Neuronal stem cell (in vitro differentiated cells): ENCODE results near the gene OTOA. TPM values are rescaled to one million over a fixed set of nuclear protein-coding genes. Genes with fewer than 3 reads are reported as not detected.
A peak's percentile ranks its signal among the peaks of the same experiment; 100 is the strongest.

ENCODE experiments used
- DNase-seq: peaks from one replicate; pipeline ENCODE4 v3.0.0-alpha.2; 2013; ENCODE audit warnings: low spot score
- H2AFZ ChIP-seq: one replicate; pipeline ENCODE4 v1.6.1; 2013; ENCODE audit warnings: mild to moderate bottlenecking, low read length, inconsistent platforms
- H2AK5ac ChIP-seq: 2 replicates; pipeline ENCODE4 v1.6.1; 2013; ENCODE audit warnings: low read depth, mild to moderate bottlenecking, inconsistent platforms, low read length, moderate library complexity, mixed read lengths
- H2BK120ac ChIP-seq: 2 replicates; pipeline ENCODE4 v1.6.1; 2013; ENCODE audit warnings: low read depth, mild to moderate bottlenecking, inconsistent platforms, low read length, moderate library complexity, mixed read lengths
- H2BK12ac ChIP-seq: one replicate; pipeline ENCODE4 v1.6.1; 2013; ENCODE audit warnings: low read length, inconsistent platforms
- H2BK15ac ChIP-seq: 2 replicates; pipeline ENCODE4 v1.6.1; 2013; ENCODE audit warnings: mild to moderate bottlenecking, low read length, inconsistent platforms, mixed read lengths
- H2BK5ac ChIP-seq: one replicate; pipeline ENCODE4 v1.6.1; 2013; ENCODE audit warnings: inconsistent platforms, mild to moderate bottlenecking, low read length, moderate library complexity
- H3K14ac ChIP-seq: one replicate; pipeline ENCODE4 v1.6.1; 2013; ENCODE audit warnings: low read length, inconsistent platforms
- H3K18ac ChIP-seq: 2 replicates; pipeline ENCODE4 v1.6.1; 2013; ENCODE audit warnings: low read length, inconsistent platforms
- H3K23ac ChIP-seq: 2 replicates; pipeline ENCODE4 v1.6.1; 2013; ENCODE audit warnings: low read depth, mild to moderate bottlenecking, mixed read lengths, low read length, inconsistent platforms; ENCODE audit not compliant: poor library complexity
- H3K27ac ChIP-seq: replicated peaks from 3 replicates; pipeline ENCODE4 v1.5.1; 2013; ENCODE audit warnings: low read length, inconsistent platforms
- H3K27me3 ChIP-seq, 3 experiments: 2 replicates each; pipeline ENCODE4 v1.6.1; 2013; ENCODE audit warnings: low read length in 3 of 3, mild to moderate bottlenecking in 2 of 3, inconsistent platforms in 1 of 3, low read depth in 1 of 3, mixed read lengths in 1 of 3, moderate library complexity in 1 of 3; ENCODE audit not compliant: control insufficient read depth in 3 of 3, insufficient read depth in 3 of 3
- H3K36me3 ChIP-seq, 2 donors: replicated peaks in 1 of 2; 2 replicates each; pipeline ENCODE4 v1.6.1; 2013; ENCODE audit warnings: low read length in 2 of 2; ENCODE audit not compliant: control insufficient read depth in 2 of 2, insufficient read depth in 2 of 2
- H3K4ac ChIP-seq: 2 replicates; pipeline ENCODE4 v1.6.1; 2013; ENCODE audit warnings: inconsistent platforms, mild to moderate bottlenecking, low read length, moderate library complexity
- H3K4me1 ChIP-seq, 2 donors: 1 replicate in 1 of 2; 2 replicates in 1 of 2; pipeline ENCODE4 v1.6.1; 2013; ENCODE audit warnings: low read length in 2 of 2, low read depth in 1 of 2; ENCODE audit not compliant: control insufficient read depth in 2 of 2, insufficient read depth in 1 of 2
- H3K4me2 ChIP-seq: one replicate; pipeline ENCODE4 v1.6.1; 2013; ENCODE audit warnings: mild to moderate bottlenecking, low read length, inconsistent platforms; ENCODE audit not compliant: insufficient read depth, poor library complexity, severe bottlenecking
- H3K4me3 ChIP-seq, 2 donors: 2 replicates each; pipeline ENCODE4 v1.5.1; 2013; ENCODE audit warnings: low read length in 2 of 2, mild to moderate bottlenecking in 2 of 2, inconsistent platforms in 1 of 2, moderate library complexity in 1 of 2
- H3K79me1 ChIP-seq: one replicate; pipeline ENCODE4 v1.6.1; 2013; ENCODE audit warnings: low read depth, mild to moderate bottlenecking, inconsistent platforms, low read length, moderate library complexity
- H3K9ac ChIP-seq: one replicate; pipeline ENCODE4 v1.6.1; 2013; ENCODE audit warnings: mild to moderate bottlenecking, low read depth, low read length, inconsistent platforms; ENCODE audit not compliant: poor library complexity
- H3K9me3 ChIP-seq, 2 donors: replicated peaks in 1 of 2; 2 replicates each; pipeline versions ENCODE3 to v1.6.1; 2013; ENCODE audit warnings: low read length in 2 of 2, mild to moderate bottlenecking in 2 of 2, inconsistent platforms in 1 of 2, low read depth in 1 of 2, mixed read lengths in 1 of 2, moderate library complexity in 1 of 2; ENCODE audit not compliant: control insufficient read depth in 2 of 2, insufficient read depth in 1 of 2
- H4K8ac ChIP-seq: one replicate; pipeline ENCODE4 v1.6.1; 2013; ENCODE audit warnings: low read depth, mild to moderate bottlenecking, inconsistent platforms, low read length, moderate library complexity
- H4K91ac ChIP-seq: one replicate; pipeline ENCODE4 v1.6.1; 2013; ENCODE audit warnings: low read length, low read depth, mild to moderate bottlenecking, inconsistent platforms; ENCODE audit not compliant: poor library complexity
- WGBS, 2 donors: extraction: QIAGEN DNeasy Blood & Tissue Kit; methylation state at CpG; one replicate each; pipeline ENCODE4 v1.1.7; 2013; ENCODE audit warnings: missing lambda C conversion rate in 2 of 2, mixed read lengths in 1 of 2; ENCODE audit not compliant: insufficient read length in 2 of 2, insufficient replicate concordance in 1 of 2; ENCODE audit errors: extremely low coverage in 2 of 2; 5-methylcytosine and 5-hydroxymethylcytosine counted together
- polyA plus RNA-seq, 2 experiments: library from polyadenylated mRNA; stranded (reverse); fragments of 200-250 nt; gene quantifications; one replicate each; pipeline ENCODE4 v1.2.3, GENCODE V29; 2013

OTOA gene
- polyA plus RNA-seq (2013, experiment 1 of 2): 1.8 TPM
- polyA plus RNA-seq (2013, experiment 2 of 2): 2.1 TPM

DNA sequence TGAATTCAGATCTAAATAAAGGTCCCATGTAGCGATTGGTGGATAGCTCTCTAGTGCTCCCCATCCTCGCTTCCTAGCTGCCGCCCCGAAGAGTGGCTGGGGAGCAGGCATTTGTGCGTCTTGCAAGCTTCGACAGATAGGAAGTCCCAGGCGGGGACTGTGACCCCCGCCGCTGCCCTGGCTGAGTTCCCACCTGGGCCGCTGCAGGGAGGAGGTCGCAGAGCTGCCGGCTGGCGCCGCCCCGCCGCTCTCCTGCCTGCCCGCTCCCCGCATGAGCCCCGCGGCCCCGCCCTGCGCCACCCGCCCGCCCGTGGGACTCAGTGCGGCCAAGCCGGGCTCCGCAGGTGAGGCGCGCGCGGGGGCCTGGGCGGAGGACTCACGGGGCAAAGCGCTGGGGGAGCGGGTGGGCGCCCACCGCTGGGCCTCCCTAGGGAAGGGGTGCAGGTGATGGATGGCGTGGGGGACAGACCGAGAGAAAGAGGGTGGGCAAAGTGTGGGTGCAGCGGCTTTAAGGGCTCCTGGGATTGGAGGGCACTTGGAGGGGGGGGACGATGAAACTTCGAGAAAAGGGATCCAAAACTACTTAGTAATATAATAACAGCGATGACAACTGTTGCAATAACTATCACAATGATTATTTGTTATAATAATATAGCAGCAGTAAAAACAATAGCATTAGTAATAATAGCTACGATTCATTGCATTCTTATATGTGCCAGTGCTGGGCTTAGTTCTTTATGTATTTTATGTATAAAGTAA, at the start of gene OTOA:
Gene OTOA, plus strand, starts transcription at position 80 of the 759 bp plus-strand sequence. CDS start 14,547 bp downstream, outside the sequence.
- H3K4me2 ChIP-seq: no peak within 1 kb of the TSS
- no peaks in the 10 kb centered on the region for H3K9me3 ChIP-seq
- no peak within 1 kb of the TSS for H2BK5ac ChIP-seq
- no peaks in the 10 kb centered on the region for H3K27me3 ChIP-seq
- no CpG with 5 or more reads among the region's 45 CpGs for WGBS, 2 donors
- H3K23ac ChIP-seq: no peak within 1 kb of the TSS
- no peak within 1 kb of the TSS for H4K91ac ChIP-seq
- DNase-seq: no peak
- no peak within 1 kb of the TSS for H4K8ac ChIP-seq
- peak within 1 kb of the TSS; percentile 90 for H3K18ac ChIP-seq
- H3K27ac ChIP-seq: no peak within 1 kb of the TSS
- no peak within 1 kb of the TSS for H3K4ac ChIP-seq
- no peak within 1 kb of the TSS for H3K4me3 ChIP-seq
- no peak within 1 kb of the TSS for H2BK120ac ChIP-seq
- H2AK5ac ChIP-seq: no peak within 1 kb of the TSS
- peak within 1 kb of the TSS; percentile 61 for H2BK15ac ChIP-seq
- no peaks in the 10 kb centered on the region for H3K79me1 ChIP-seq
- peaks cover 0 to 3% of the 10 kb centered on the region in 2 donors for H3K36me3 ChIP-seq
- no peak within 1 kb of the TSS for H3K14ac ChIP-seq
- no peak within 1 kb of the TSS for H2AFZ ChIP-seq
- H3K9ac ChIP-seq: no peak within 1 kb of the TSS
- H2BK12ac ChIP-seq: no peak within 1 kb of the TSS
- H3K4me1 ChIP-seq: peaks cover 3 to 18% of the 10 kb centered on the region in 2 donors

DNA sequence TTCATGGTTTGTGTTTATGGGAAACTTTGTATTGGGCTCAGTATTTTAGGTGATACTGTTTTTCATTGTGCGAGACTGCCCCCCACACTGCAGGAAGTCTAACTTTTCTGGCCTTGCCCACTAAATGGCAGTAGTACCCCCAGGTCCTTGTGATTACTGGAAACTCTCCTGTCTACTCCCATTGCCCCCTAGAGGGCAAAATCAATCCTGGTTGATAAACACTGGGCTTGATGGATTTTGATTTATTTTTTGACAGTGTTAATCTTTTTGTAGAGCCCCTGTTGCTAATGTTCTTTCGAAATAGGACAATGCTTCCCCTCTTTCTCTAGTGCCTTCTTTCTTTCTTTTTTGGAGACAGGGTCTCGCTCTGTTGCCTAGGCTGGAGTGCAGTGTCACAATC, 48.9 kb upstream of the OTOA start:
- no peaks in the 10 kb centered on the region for H3K9me3 ChIP-seq

DNA sequence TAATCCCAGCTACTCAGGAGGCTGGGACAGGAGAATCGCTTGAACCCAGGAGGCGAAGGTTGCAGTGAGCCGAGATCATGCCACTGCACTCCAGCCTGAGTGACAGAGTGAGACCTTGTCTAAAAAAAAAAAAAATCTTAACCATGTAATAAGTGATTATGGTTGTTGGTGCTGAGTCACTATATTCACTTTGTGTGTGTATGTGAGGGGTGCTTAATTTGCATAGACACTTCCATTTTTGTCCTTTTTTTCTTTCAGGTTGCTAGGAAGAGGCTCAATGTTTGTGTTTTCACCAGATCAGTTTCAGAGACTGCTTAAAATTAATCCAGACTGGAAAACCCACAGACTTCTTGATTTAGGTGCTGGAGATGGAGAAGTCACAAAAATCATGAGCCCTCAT, 46.2 kb upstream of the OTOA start:
- H2BK15ac ChIP-seq: no peak overlapping the region
- H3K4me2 ChIP-seq: no peak overlapping the region
- H3K9ac ChIP-seq: no peak overlapping the region
- no peak overlapping the region for H3K4ac ChIP-seq
- H2BK12ac ChIP-seq: no peak overlapping the region
- H3K79me1 ChIP-seq: no peaks in the 10 kb centered on the region
- WGBS, 2 donors: no CpG with 5 or more reads among the region's 3 CpGs
- H3K4me1 ChIP-seq: no peaks in the 10 kb centered on the region
- no peak overlapping the region for H2BK5ac ChIP-seq
- no peak overlapping the region for H2AK5ac ChIP-seq
- no peak overlapping the region for H2AFZ ChIP-seq
- no peak overlapping the region for H4K91ac ChIP-seq
- no peak overlapping the region for H3K23ac ChIP-seq
- no peak overlapping the region for H3K4me3 ChIP-seq
- H3K18ac ChIP-seq: no peak overlapping the region
- no peaks in the 10 kb centered on the region for H3K27me3 ChIP-seq
- no peak overlapping the region for H2BK120ac ChIP-seq
- H3K27ac ChIP-seq: no peak overlapping the region
- H3K14ac ChIP-seq: no peak overlapping the region
- peaks cover 3 to 86% of the 10 kb centered on the region in 2 donors for H3K36me3 ChIP-seq
- DNase-seq: no peak
- no peaks in the 10 kb centered on the region for H3K9me3 ChIP-seq
- no peak overlapping the region for H4K8ac ChIP-seq

More for the DNA sequence above, 48.9 kb upstream of the OTOA start:
- Histone ChIP-seq H3K4ac (no peak overlapping the region), H3K9ac (no peak overlapping the region), H2BK12ac (no peak overlapping the region), H3K18ac (no peak overlapping the region), H3K23ac (no peak overlapping the region), H2BK5ac (no peak overlapping the region), H3K14ac (no peak overlapping the region), H2BK120ac (no peak overlapping the region), H3K27ac (no peak overlapping the region), H3K36me3 (peaks cover 2 to 62% of the 10 kb centered on the region in 2 donors), H4K8ac (no peak overlapping the region), H3K4me3 (no peak overlapping the region), H3K27me3 (no peaks in the 10 kb centered on the region), H2BK15ac (no peak overlapping the region), H2AK5ac (no peak overlapping the region), H3K4me1 (peaks cover 6 to 7% of the 10 kb centered on the region in 2 donors), H3K4me2 (no peak overlapping the region), H2AFZ (no peak overlapping the region), H3K79me1 (no peaks in the 10 kb centered on the region), H4K91ac (no peak overlapping the region)
- no peak for DNase-seq
- WGBS, 2 donors: no CpG with 5 or more reads among the region's 3 CpGs

DNA sequence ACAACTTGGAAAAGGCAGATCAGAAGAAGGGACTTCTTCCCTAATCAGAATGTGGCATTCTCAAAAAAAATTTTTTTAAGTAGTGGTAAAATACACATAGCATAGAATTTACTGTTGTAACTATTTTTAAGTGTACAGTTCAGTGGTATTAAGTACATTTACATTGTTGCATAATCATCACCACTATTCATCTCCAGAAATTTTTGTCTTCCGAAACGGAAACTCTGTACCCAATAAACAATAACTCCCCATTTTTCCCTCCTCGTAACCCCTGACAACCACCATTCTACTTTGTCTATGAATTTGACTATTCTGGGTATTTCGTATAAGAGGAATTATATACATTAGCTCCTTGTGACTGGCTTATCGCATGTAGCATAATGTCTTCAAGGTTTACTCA, 45.5 kb upstream of the OTOA start:
- no peak overlapping the region for H3K18ac ChIP-seq
- no peaks in the 10 kb centered on the region for H3K9me3 ChIP-seq
- no peak overlapping the region for H3K4me2 ChIP-seq
- H3K4me1 ChIP-seq: no peaks in the 10 kb centered on the region
- H3K14ac ChIP-seq: no peak overlapping the region
- H3K9ac ChIP-seq: no peak overlapping the region
- H3K27me3 ChIP-seq: no peaks in the 10 kb centered on the region
- H2BK5ac ChIP-seq: no peak overlapping the region
- H3K27ac ChIP-seq: no peak overlapping the region
- no peak overlapping the region for H2BK15ac ChIP-seq
- peaks cover 3 to 89% of the 10 kb centered on the region in 2 donors for H3K36me3 ChIP-seq
- DNase-seq: no peak
- H3K4me3 ChIP-seq: no peak overlapping the region
- no peaks in the 10 kb centered on the region for H3K79me1 ChIP-seq
- H2AFZ ChIP-seq: no peak overlapping the region
- H4K8ac ChIP-seq: no peak overlapping the region
- no peak overlapping the region for H3K23ac ChIP-seq
- no peak overlapping the region for H2BK120ac ChIP-seq
- H2BK12ac ChIP-seq: no peak overlapping the region
- H4K91ac ChIP-seq: no peak overlapping the region
- 82% methylated on average over 1 of the region's 5 CpGs; no CpG with 5 or more reads in 1 of the 2 donors for WGBS, 2 donors
- no peak overlapping the region for H3K4ac ChIP-seq
- H2AK5ac ChIP-seq: no peak overlapping the region
